ENCODE data around the gene MPDZ. TPM values are rescaled to one million over a fixed set of nuclear protein-coding genes. Genes with fewer than 3 reads are reported as not detected.

MPDZ gene
- total RNA-seq, 4 donors from 2014 or later: 17.9 to 29.6 (median 23.5) TPM

DNA sequence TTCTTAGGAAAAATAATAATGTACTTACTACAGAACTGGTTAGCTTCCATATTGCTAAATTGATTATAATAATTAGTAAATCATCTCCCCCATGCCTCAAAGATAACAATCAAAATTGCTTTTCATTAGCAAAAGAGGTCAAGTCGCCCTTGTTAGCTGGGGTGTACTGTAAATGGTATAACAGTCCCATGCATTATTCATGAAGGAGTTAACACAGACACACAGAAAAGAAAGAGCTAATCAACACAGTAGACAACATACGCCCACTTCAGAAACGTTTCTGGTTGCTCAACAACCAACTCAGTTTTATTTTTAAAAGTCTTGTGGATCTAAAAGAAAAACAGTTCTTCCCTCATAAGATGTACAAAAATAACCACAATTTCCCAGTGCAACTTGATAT is 100.2 kb downstream of the MPDZ start:
- H3K9me3 ChIP-seq: no peaks in the 10 kb centered on the region
- in situ Hi-C loops (cut with MboI; ENCODE audit: low sequenced_read_pairs in 4 of 4): no loop called here
- no peak for TF ChIP-seq POLR2A (IDR thresholded peaks at IDR 0.05)
- TF ChIP-seq, protein P1, sequence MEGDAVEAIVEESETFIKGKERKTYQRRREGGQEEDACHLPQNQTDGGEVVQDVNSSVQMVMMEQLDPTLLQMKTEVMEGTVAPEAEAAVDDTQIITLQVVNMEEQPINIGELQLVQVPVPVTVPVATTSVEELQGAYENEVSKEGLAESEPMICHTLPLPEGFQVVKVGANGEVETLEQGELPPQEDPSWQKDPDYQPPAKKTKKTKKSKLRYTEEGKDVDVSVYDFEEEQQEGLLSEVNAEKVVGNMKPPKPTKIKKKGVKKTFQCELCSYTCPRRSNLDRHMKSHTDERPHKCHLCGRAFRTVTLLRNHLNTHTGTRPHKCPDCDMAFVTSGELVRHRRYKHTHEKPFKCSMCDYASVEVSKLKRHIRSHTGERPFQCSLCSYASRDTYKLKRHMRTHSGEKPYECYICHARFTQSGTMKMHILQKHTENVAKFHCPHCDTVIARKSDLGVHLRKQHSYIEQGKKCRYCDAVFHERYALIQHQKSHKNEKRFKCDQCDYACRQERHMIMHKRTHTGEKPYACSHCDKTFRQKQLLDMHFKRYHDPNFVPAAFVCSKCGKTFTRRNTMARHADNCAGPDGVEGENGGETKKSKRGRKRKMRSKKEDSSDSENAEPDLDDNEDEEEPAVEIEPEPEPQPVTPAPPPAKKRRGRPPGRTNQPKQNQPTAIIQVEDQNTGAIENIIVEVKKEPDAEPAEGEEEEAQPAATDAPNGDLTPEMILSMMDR (IDR thresholded peaks at IDR 0.05 in 4 of 5, conservative IDR thresholded peaks at IDR 0.05 in 1 of 5): no peak
- no peak for ATAC-seq
- no peak overlapping the region for H3K4me3 ChIP-seq
- H3K36me3 ChIP-seq: peaks cover 0 to 34% of the 10 kb centered on the region in 2 donors
- intact Hi-C loops (cut with DNase I; ENCODE audit: low total_unique reads): no loop called here
- no peaks in the 10 kb centered on the region for H3K4me1 ChIP-seq
- no peak for DNase-seq
- H3K27ac ChIP-seq: no peak overlapping the region
- no peaks in the 10 kb centered on the region for H3K27me3 ChIP-seq

DNA sequence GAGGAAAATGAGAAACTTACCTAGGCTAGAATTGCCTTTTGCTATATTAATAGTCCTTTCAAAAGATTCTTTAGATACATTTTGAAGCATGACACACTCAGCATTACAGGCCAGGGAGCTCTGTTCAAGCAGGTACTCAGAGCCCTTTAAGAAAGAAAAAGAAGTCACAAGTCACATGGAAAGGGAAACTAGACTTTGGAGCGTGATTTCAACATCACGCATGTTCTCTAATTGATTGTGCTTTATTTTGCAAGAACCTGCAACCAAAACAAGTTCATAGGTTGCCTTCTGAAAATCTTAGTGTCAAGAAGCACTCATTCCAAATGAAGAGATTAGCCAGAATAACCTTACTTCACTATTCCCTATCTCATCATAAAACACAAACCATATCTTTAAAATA is 103.8 kb downstream of the MPDZ start:
- Histone ChIP-seq H3K9me3 (no peaks in the 10 kb centered on the region), H3K4me3 (no peak overlapping the region), H3K27me3 (no peaks in the 10 kb centered on the region), H3K27ac (no peak overlapping the region), H3K36me3 (peaks cover 0 to 24% of the 10 kb centered on the region in 2 donors), H3K4me1 (no peaks in the 10 kb centered on the region)
- intact Hi-C loops (cut with DNase I; ENCODE audit: low total_unique reads): no loop called here
- DNase-seq (no peak), ATAC-seq (no peak)
- in situ Hi-C loops (cut with MboI; ENCODE audit: low sequenced_read_pairs in 4 of 4): no loop called here
- TF ChIP-seq, protein P1 (IDR thresholded peaks at IDR 0.05 in 4 of 5, conservative IDR thresholded peaks at IDR 0.05 in 1 of 5): no peak
- no peak for TF ChIP-seq POLR2A (IDR thresholded peaks at IDR 0.05)

- H3K36me3 ChIP-seq: peaks cover 0 to 24% of the 10 kb centered on the region in 2 donors
- no peaks in the 10 kb centered on the region for H3K9me3 ChIP-seq
- in situ Hi-C loops (cut with MboI; ENCODE audit: low sequenced_read_pairs in 4 of 4): no loop called here
- TF ChIP-seq, protein P1 (IDR thresholded peaks at IDR 0.05 in 4 of 5, conservative IDR thresholded peaks at IDR 0.05 in 1 of 5): no peak
- TF ChIP-seq POLR2A (IDR thresholded peaks at IDR 0.05): no peak
- H3K27ac ChIP-seq: no peak overlapping the region
- DNase-seq (no peak), ATAC-seq (no peak)
- H3K27me3 ChIP-seq: no peaks in the 10 kb centered on the region
- no peak overlapping the region for H3K4me3 ChIP-seq
- intact Hi-C loops (cut with DNase I; ENCODE audit: low total_unique reads): no loop called here
- no peaks in the 10 kb centered on the region for H3K4me1 ChIP-seq
Observed at GRCh38 chr9:13174906-13175639, 104.4 kb downstream of the MPDZ start.

GRCh38 chr9:13173553-13173952 is 105.9 kb downstream of the MPDZ start:
- H3K4me3 ChIP-seq: no peak overlapping the region
- peaks cover 0 to 24% of the 10 kb centered on the region in 2 donors for H3K36me3 ChIP-seq

More at GRCh38 chr9:13173553-13173952, 105.9 kb downstream of the MPDZ start:
- no peak for TF ChIP-seq POLR2A (IDR thresholded peaks at IDR 0.05)
- TF ChIP-seq, protein P1 (IDR thresholded peaks at IDR 0.05 in 4 of 5, conservative IDR thresholded peaks at IDR 0.05 in 1 of 5): no peak
- Histone ChIP-seq H3K9me3 (no peaks in the 10 kb centered on the region), H3K4me1 (no peaks in the 10 kb centered on the region), H3K27ac (no peak overlapping the region), H3K27me3 (no peaks in the 10 kb centered on the region)
- no peak for ATAC-seq
- in situ Hi-C loops (cut with MboI; ENCODE audit: low sequenced_read_pairs in 4 of 4): no loop called here
- DNase-seq: no peak
- intact Hi-C loops (cut with DNase I; ENCODE audit: low total_unique reads): no loop called here

All from gastrocnemius medialis (tissue), 4 donors.